ENCODE measurements around the gene PIR. TPM values are rescaled to one million over a fixed set of nuclear protein-coding genes. Genes with fewer than 3 reads are reported as not detected.

The PIR gene
- total RNA-seq, 1 donor from 2014 or later = 4.9 TPM

DNA sequence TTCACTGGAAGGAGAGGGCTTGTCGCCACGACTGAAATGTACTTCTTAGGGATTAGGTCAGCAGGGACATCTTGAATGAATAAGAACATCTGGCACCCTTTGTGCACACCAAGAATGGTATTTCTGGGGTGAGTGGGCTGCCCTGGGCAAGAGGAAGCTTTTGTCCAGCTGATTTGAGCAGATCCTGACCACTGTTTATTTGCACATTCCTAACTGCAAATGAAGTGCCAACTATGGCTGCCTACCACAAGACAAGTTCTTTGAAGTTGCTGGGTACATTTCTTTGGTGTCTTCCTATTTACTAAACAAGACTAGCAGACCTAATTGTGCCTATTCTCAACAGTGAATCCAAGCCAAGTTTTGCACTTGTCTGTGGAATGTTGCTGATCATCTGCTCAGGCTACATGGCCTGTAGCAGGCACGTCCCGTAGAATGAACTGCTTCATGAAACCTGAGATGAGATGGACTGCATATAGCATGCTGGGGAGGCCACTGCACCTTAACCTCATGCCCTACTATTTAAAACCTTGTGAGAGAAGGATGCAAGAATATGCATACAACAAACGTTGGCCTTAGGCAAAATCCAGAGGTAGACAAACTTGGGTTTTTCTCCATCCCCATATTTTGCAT lies 45.0 kb downstream of the PIR start:
- Histone ChIP-seq H3K27me3 (ENCODE audit: control insufficient read depth, insufficient read depth, low read length) (peaks cover 3% of the 10 kb centered on the region), H3K36me3 (ENCODE audit: control insufficient read depth, insufficient read depth, low read length) (no peaks in the 10 kb centered on the region), H3K4me3 (ENCODE audit: low read depth, low read length) (no peak overlapping the region)
- DNase-seq (ENCODE audit: low read depth) = no peak
- TF ChIP-seq, protein P1, sequence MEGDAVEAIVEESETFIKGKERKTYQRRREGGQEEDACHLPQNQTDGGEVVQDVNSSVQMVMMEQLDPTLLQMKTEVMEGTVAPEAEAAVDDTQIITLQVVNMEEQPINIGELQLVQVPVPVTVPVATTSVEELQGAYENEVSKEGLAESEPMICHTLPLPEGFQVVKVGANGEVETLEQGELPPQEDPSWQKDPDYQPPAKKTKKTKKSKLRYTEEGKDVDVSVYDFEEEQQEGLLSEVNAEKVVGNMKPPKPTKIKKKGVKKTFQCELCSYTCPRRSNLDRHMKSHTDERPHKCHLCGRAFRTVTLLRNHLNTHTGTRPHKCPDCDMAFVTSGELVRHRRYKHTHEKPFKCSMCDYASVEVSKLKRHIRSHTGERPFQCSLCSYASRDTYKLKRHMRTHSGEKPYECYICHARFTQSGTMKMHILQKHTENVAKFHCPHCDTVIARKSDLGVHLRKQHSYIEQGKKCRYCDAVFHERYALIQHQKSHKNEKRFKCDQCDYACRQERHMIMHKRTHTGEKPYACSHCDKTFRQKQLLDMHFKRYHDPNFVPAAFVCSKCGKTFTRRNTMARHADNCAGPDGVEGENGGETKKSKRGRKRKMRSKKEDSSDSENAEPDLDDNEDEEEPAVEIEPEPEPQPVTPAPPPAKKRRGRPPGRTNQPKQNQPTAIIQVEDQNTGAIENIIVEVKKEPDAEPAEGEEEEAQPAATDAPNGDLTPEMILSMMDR (IDR thresholded peaks at IDR 0.05; ENCODE audit: insufficient read depth, low read length, poor library complexity, severe bottlenecking) = no peak

DNA sequence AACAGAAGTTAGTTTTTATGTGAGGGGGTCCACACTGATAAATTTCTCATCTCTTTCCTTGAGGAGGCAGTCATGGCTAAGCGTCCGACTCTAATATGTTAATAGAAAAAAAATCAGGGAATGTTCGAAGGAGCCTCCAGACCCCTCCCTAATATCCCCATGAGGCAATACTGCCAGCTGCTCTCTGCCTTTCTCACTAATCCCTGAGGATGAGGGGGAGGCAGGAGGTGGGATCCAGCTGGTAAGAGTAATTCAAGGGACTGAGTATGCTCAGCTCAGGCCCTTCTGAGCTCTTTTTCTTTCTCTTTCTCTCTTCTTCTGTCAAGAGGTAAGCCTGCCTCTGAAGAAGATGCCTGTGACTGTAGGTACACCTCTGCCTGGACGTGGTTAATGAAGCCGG lies 51.7 kb downstream of the PIR start:
- DNase-seq (ENCODE audit: low read depth) = no peak
- Histone ChIP-seq H3K27me3 (ENCODE audit: control insufficient read depth, insufficient read depth, low read length) (no peaks in the 10 kb centered on the region), H3K36me3 (ENCODE audit: control insufficient read depth, insufficient read depth, low read length) (no peaks in the 10 kb centered on the region), H3K4me3 (ENCODE audit: low read depth, low read length) (no peak overlapping the region)
- TF ChIP-seq, protein P1 (IDR thresholded peaks at IDR 0.05; ENCODE audit: insufficient read depth, low read length, poor library complexity, severe bottlenecking) = no peak

DNA sequence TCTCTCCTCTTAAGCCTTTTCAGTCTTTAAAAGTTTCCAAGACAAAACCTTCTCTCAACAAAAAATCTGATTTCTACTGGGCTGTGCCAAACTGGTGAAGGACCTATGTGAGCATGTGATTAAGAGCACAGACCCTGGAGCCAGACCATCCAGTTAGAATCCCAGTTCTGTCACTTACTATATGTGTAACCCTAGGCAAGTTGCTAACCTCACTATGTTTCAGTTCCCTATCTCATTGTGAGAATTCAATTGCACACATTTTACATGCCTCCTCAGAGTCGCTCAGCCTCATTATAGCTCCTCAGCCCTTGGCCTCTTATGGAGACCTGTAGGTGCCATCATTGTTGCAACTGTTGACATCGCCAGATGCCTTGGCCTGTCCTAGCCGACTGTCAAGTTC lies 54.8 kb downstream of the PIR start:
- Histone ChIP-seq H3K27me3 (ENCODE audit: control insufficient read depth, insufficient read depth, low read length) (no peaks in the 10 kb centered on the region), H3K4me3 (ENCODE audit: low read depth, low read length) (no peak overlapping the region), H3K36me3 (ENCODE audit: control insufficient read depth, insufficient read depth, low read length) (no peaks in the 10 kb centered on the region)
- DNase-seq (ENCODE audit: low read depth) = no peak
- TF ChIP-seq, protein P1 (IDR thresholded peaks at IDR 0.05; ENCODE audit: insufficient read depth, low read length, poor library complexity, severe bottlenecking) = no peak

DNA sequence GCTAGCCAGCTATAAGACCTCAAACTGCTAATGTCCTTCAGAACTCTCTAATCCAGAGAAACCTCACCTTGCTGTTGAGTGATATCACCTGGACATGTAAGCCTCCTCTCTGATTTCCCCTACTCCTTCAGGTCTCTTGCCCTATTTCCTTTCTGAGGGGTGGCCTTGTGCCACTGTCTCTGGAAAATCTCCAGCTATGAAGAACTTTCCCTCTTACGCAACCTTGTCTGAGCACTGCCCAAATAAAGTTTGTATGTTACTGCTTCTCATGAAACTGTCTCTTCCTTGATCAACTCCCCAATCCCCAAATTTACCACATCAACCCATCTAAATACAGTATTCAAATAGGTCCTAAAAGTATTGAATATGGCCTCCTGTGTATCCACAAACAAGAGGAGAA lies 55.4 kb downstream of the PIR start:
- TF ChIP-seq, protein P1 (IDR thresholded peaks at IDR 0.05; ENCODE audit: insufficient read depth, low read length, poor library complexity, severe bottlenecking) = no peak
- DNase-seq (ENCODE audit: low read depth) = no peak
- H3K36me3 ChIP-seq (ENCODE audit: control insufficient read depth, insufficient read depth, low read length) = no peaks in the 10 kb centered on the region

DNA sequence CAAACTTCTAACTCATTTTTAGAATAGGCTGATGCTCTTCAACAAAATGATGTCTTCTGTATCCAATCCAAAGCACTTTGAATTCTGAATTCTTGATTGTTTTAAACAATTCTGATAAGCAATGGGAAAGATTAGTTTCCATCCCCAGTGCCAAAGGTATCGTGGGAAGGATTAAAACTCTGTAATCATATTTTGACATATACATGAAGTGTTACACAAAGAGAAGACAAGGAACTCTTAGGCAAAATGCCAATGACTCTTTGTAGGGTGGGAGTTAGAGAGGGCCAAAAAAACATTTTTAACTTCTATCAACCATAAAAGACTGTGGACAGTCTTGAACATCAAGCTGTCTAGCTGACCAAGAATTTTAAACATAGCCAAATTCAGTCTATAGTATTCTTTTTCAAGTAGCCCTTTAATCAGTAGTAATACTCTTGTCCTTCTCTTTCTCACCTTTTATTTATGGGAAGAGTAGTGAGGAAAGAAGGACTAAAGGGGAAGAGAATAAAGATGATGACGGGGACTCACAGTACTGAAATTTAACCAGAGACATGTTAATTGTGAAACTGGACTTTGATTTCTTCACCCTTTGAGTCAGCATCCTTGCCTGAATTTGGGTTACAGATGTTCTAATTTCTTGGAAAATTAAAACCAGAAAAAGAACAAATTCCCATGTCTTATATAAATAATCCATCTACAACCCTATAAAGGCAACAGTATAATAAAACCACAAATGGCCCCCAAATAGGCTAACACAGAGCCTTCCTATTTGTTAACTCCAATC lies 57.1 kb downstream of the PIR start:
- DNase-seq (ENCODE audit: low read depth) = no peak
- Histone ChIP-seq H3K27me3 (ENCODE audit: control insufficient read depth, insufficient read depth, low read length) (no peaks in the 10 kb centered on the region), H3K4me3 (ENCODE audit: low read depth, low read length) (no peak overlapping the region), H3K36me3 (ENCODE audit: control insufficient read depth, insufficient read depth, low read length) (no peaks in the 10 kb centered on the region)
- TF ChIP-seq, protein P1 (IDR thresholded peaks at IDR 0.05; ENCODE audit: insufficient read depth, low read length, poor library complexity, severe bottlenecking) = no peak

More for the DNA sequence above, 55.4 kb downstream of the PIR start:
- no peaks in the 10 kb centered on the region for H3K27me3 ChIP-seq (ENCODE audit: control insufficient read depth, insufficient read depth, low read length)
- no peak overlapping the region for H3K4me3 ChIP-seq (ENCODE audit: low read depth, low read length)

Measured in kidney epithelial cell (primary cell).